Naive thymus-derived CD4-positive, alpha-beta T cell (primary cell): ENCODE data around the gene UNC45A. TPM values are rescaled to one million over a fixed set of nuclear protein-coding genes. Genes with fewer than 3 reads are reported as not detected.
A peak's percentile ranks its signal among the peaks of the same experiment; 100 is the strongest.

Experiments used
- ATAC-seq: fragments of 150-1000 bp; cut with Tn5 transposase; 2 replicates; pipeline ENCODE4 v1.10.0; 2021; ENCODE audit warnings: mild to moderate bottlenecking, moderate library complexity
- CTCF ChIA-PET: fragments of 350-600 bp; sonication (Branson Sonifier 250); formaldehyde crosslinking; loops from one replicate; lab custom pipeline; 2021; ENCODE audit warnings: antibody characterized with exemption; lab: Charles Lee
- POLR2A ChIA-PET: fragments of 350-600 bp; sonication (Branson Sonifier 250); formaldehyde crosslinking; loops from one replicate; lab custom pipeline; 2021; ENCODE audit warnings: antibody characterized with exemption, inconsistent platforms; lab: Charles Lee
- DNase-seq, 9 donors: peaks; one replicate each; pipeline versions ENCODE4 v3.0.0 to v3.0.0-alpha.2; 2020 to 2022; ENCODE audit warnings: mixed read lengths in 1 of 9
- H3K27ac ChIP-seq: one replicate; pipeline ENCODE4 v1.7.0; 2013; ENCODE audit warnings: mild to moderate bottlenecking, low read depth, low read length, moderate library complexity
- H3K27me3 ChIP-seq, 2 donors: one replicate each; pipeline ENCODE4 v1.7.0; 2013; ENCODE audit warnings: low read length in 2 of 2, mild to moderate bottlenecking in 2 of 2, moderate library complexity in 2 of 2; ENCODE audit not compliant: control insufficient read depth in 2 of 2, insufficient read depth in 2 of 2
- H3K36me3 ChIP-seq, 3 experiments: 1 replicate in 2 of 3; 2 replicates in 1 of 3; pipeline ENCODE4 v1.7.0; 2013; ENCODE audit warnings: low read length in 3 of 3, mild to moderate bottlenecking in 3 of 3, moderate library complexity in 1 of 3; ENCODE audit not compliant: insufficient read depth in 3 of 3, control insufficient read depth in 2 of 3
- H3K4me1 ChIP-seq, 2 donors: one replicate each; pipeline ENCODE4 v1.7.0; 2013; ENCODE audit warnings: low read length in 2 of 2, mild to moderate bottlenecking in 2 of 2, moderate library complexity in 1 of 2; ENCODE audit not compliant: control insufficient read depth in 2 of 2, insufficient read depth in 2 of 2
- H3K4me3 ChIP-seq: 2 replicates; pipeline ENCODE4 v1.7.0; 2013; ENCODE audit warnings: mild to moderate bottlenecking, low read length
- H3K9me3 ChIP-seq, 3 experiments: 1 replicate in 2 of 3; 2 replicates in 1 of 3; pipeline ENCODE4 v1.7.0; 2013; ENCODE audit warnings: low read length in 3 of 3; ENCODE audit not compliant: control insufficient read depth in 2 of 3
- H3K27ac Mint-ChIP-seq, 9 donors: one replicate each; pipeline ENCODE4 v1.8.0; 2020 to 2022; ENCODE audit warnings: mixed read lengths in 9 of 9, mild to moderate bottlenecking in 8 of 9, moderate library complexity in 5 of 9, inconsistent platforms in 2 of 9
- H3K27me3 Mint-ChIP-seq, 5 donors: one replicate each; pipeline ENCODE4 v1.8.0; 2021 to 2022; ENCODE audit warnings: mixed read lengths in 5 of 5, mild to moderate bottlenecking in 1 of 5
- H3K36me3 Mint-ChIP-seq, 5 donors: one replicate each; pipeline ENCODE4 v1.8.0; 2020 to 2022; ENCODE audit warnings: mixed read lengths in 5 of 5, mild to moderate bottlenecking in 3 of 5, inconsistent platforms in 1 of 5
- H3K4me1 Mint-ChIP-seq, 7 donors: one replicate each; pipeline ENCODE4 v1.8.0; 2020 to 2022; ENCODE audit warnings: mixed read lengths in 7 of 7, mild to moderate bottlenecking in 3 of 7, inconsistent platforms in 1 of 7
- H3K4me3 Mint-ChIP-seq, 10 donors: one replicate each; pipeline ENCODE4 v1.8.0; 2020 to 2022; ENCODE audit warnings: mild to moderate bottlenecking in 10 of 10, mixed read lengths in 10 of 10, moderate library complexity in 6 of 10, inconsistent platforms in 2 of 10
- H3K9me3 Mint-ChIP-seq, 11 donors: one replicate each; pipeline ENCODE4 v1.8.0; 2020 to 2022; ENCODE audit warnings: mixed read lengths in 11 of 11, mild to moderate bottlenecking in 4 of 11, inconsistent platforms in 1 of 11, moderate library complexity in 1 of 11
- intact Hi-C, 2 donors: fragments of 100-400 bp; cut with micrococcal nuclease; formaldehyde crosslinking; loops; one replicate each; pipeline ENCODE4 v1.15.1; 2023
- polyA plus RNA-seq, 2 donors: library from polyadenylated mRNA; unstranded; fragments of 300-500 nt; fragmentation: Illumina TruSeq; gene quantifications; one replicate each; pipeline ENCODE4 v1.2.3, GENCODE V29; 2021
- total RNA-seq, 6 experiments: library from RNA in 5 of 6; stranded (reverse) in 5 of 6; gene quantifications; 1 replicate in 5 of 6; 2 replicates in 1 of 6; pipeline ENCODE4 v1.2.3 and lab custom pipeline; 2021 to 2026

The UNC45A gene
- total and polyA plus RNA-seq, 7 experiments from 2014 or later: 34.2 to 75.1 (median 62.0) TPM

DNA sequence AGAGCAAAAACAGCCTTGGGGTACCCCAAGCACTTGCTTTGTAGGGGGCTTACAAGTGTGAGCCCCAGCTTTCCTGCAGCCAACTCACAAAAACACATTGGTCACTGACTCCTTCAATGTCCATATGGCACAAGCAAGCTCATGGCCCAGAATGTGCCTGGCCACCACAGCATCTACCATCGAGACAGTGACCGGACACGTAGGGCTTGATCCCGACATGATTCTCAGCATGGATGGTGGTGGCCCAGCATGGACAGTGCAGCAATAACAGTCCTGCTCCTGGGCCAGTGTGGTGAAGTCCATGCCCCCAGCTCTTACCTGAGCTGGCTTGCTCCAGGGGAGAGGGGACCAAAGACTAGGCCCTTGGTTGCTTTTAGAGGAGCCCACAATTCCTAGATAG, 6.0 kb downstream of the UNC45A start:
- DNase-seq (no peak), ATAC-seq (no peak)
- H3K27ac Mint-ChIP-seq: no peak overlapping the region
- no peak overlapping the region for H3K27ac ChIP-seq
- no peaks in the 10 kb centered on the region for H3K9me3 ChIP-seq
- H3K4me1 Mint-ChIP-seq: peaks cover 6 to 10% (median 9%) of the 10 kb centered on the region in 7 donors
- H3K4me1 ChIP-seq: peaks cover 5 to 6% of the 10 kb centered on the region in 2 donors
- ChIA-PET CTCF (no interaction called here), POLR2A (interaction anchor here (0.6 to 2.1 kb wide), 4 partner anchors 12 to 1353 kb away, joined by 3 to 6 read pairs (median 4); partner anchors contain the start of gene RCCD1)
- no peak overlapping the region for H3K4me3 ChIP-seq
- no peaks in the 10 kb centered on the region for H3K27me3 ChIP-seq
- peaks cover 25 to 68% (median 38%) of the 10 kb centered on the region in 3 experiments for H3K36me3 ChIP-seq
- H3K9me3 Mint-ChIP-seq: no peaks in the 10 kb centered on the region
- no peak overlapping the region for H3K4me3 Mint-ChIP-seq
- intact Hi-C loops: no loop called here
- H3K36me3 Mint-ChIP-seq: peaks cover 0 to 46% (median 15%) of the 10 kb centered on the region in 5 donors
- no peaks in the 10 kb centered on the region for H3K27me3 Mint-ChIP-seq

GRCh38 chr15:90942354-90943120, 7.5 kb downstream of the UNC45A start:
- H3K27me3 Mint-ChIP-seq: no peaks in the 10 kb centered on the region
- peak overlapping the region in 1 of 9 donors; percentile 30 for H3K27ac Mint-ChIP-seq
- intact Hi-C loops: no loop called here
- ATAC-seq (no peak), DNase-seq (no peak)
- H3K4me3 Mint-ChIP-seq: no peak overlapping the region
- Histone ChIP-seq H3K36me3 (peaks cover 25 to 83% (median 38%) of the 10 kb centered on the region in 3 experiments), H3K27ac (no peak overlapping the region), H3K4me3 (no peak overlapping the region), H3K27me3 (no peaks in the 10 kb centered on the region), H3K9me3 (no peaks in the 10 kb centered on the region), H3K4me1 (no peaks in the 10 kb centered on the region)
- H3K36me3 Mint-ChIP-seq: peaks cover 0 to 45% (median 14%) of the 10 kb centered on the region in 5 donors
- CTCF ChIA-PET: interaction anchor here (1.2 to 2.3 kb wide), 2 partner anchors 8 to 16 kb away, joined by 3 to 10 read pairs; partner anchors contain the start of gene UNC45A
- no peaks in the 10 kb centered on the region for H3K4me1 Mint-ChIP-seq
- H3K9me3 Mint-ChIP-seq: no peaks in the 10 kb centered on the region
- POLR2A ChIA-PET: interaction anchor here (1.0 to 2.1 kb wide), 3 partner anchors 11 to 13 kb away, joined by 3 to 6 read pairs (median 4); partner anchors contain the start of gene RCCD1

DNA sequence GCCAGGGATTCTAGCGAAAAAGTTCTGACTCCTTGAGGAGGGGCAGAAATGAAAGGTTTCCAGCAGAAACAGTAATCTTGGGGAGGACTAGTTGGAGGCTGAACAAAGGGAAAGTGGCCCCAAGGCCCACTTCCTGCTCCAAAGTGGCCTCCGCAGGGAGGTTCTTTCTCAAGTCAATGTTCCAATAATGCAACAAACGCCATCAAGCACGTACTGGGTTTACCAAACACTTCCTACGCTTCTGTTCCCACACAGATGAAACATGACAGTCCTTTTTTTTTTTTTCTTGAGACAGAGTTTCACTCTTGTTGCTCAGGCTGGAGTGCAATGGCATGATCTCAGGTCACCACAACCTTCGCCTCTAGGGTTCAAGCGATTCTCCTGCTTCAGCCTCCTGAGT, 10.0 kb downstream of the UNC45A start:
- intact Hi-C loops: no loop called here
- no peak for ATAC-seq
- no peaks in the 10 kb centered on the region for H3K27me3 ChIP-seq
- H3K4me1 ChIP-seq: no peaks in the 10 kb centered on the region
- Mint-ChIP-seq H3K27me3 (no peaks in the 10 kb centered on the region), H3K9me3 (no peaks in the 10 kb centered on the region), H3K4me3 (no peak overlapping the region), H3K27ac (peak overlapping the region in 2 of 9 donors; percentile 25 to 51), H3K4me1 (peaks cover 0 to 2% (median 0%) of the 10 kb centered on the region in 7 donors), H3K36me3 (peaks cover 0 to 49% (median 11%) of the 10 kb centered on the region in 5 donors)
- ChIA-PET CTCF (interaction anchor here (0.6 to 2.3 kb wide), 2 partner anchors 11 to 50 kb away, joined by 3 to 10 read pairs; partner anchors contain the start of gene UNC45A), POLR2A (no interaction called here)
- H3K4me3 ChIP-seq: no peak overlapping the region
- H3K27ac ChIP-seq: no peak overlapping the region
- H3K9me3 ChIP-seq: no peaks in the 10 kb centered on the region
- peaks cover 18 to 94% (median 33%) of the 10 kb centered on the region in 3 experiments for H3K36me3 ChIP-seq
- DNase-seq: no peak

GRCh38 chr15:90946538-90946937, 11.5 kb downstream of the UNC45A start:
- DNase-seq (no peak), ATAC-seq (no peak)
- Mint-ChIP-seq H3K27ac (no peak overlapping the region), H3K4me1 (peaks cover 0 to 2% (median 0%) of the 10 kb centered on the region in 7 donors), H3K36me3 (peaks cover 0 to 42% (median 5%) of the 10 kb centered on the region in 5 donors), H3K4me3 (no peak overlapping the region), H3K9me3 (no peaks in the 10 kb centered on the region), H3K27me3 (no peaks in the 10 kb centered on the region)
- Histone ChIP-seq H3K27ac (no peak overlapping the region), H3K27me3 (no peaks in the 10 kb centered on the region), H3K4me3 (no peak overlapping the region), H3K4me1 (no peaks in the 10 kb centered on the region), H3K36me3 (peaks cover 16 to 94% (median 19%) of the 10 kb centered on the region in 3 experiments), H3K9me3 (no peaks in the 10 kb centered on the region)
- intact Hi-C loops: no loop called here
- CTCF ChIA-PET: interaction anchor here (0.7 to 2.1 kb wide), 2 partner anchors 12 to 1630 kb away, joined by 4 to 7 read pairs; partner anchors contain the start of gene UNC45A
- POLR2A ChIA-PET: interaction anchor here (1.0 to 1.4 kb wide), 3 partner anchors 8 to 14 kb away, joined by 3 to 4 read pairs (median 4); partner anchors contain the start of genes HDDC3, RCCD1 and UNC45A

DNA sequence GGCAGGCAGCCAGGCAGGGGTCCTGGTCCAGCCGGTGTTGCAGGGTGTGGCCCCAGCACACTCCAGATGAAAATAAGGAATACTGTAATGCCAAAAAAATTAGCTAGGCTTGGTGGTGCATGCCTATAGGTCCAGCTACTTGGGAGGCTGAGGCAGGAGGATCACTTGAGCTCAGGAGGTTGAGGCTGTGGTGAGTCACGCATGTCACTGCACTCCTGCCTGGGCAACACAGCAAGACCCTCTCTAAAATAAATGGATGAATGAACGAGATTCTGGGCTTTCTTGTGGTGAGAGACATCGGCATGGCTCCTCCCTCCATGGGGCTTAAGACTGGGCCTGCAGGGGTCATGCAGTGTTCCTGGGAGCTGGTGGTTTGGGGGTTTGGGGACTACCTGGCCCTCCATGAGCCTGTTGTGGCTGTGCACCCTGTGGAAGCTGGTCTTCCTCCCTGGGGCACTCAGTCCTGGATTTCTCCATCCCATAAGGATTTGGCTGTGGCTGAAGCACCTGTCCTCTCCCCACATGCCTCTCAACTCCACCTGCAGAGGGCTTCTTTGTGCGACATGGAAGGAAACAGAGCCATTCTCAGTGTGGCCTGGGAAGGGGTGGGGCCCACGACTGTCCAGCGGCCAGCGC, 12.0 kb downstream of the UNC45A start:
- intact Hi-C loops: no loop called here
- H3K36me3 Mint-ChIP-seq: peaks cover 0 to 46% (median 5%) of the 10 kb centered on the region in 5 donors
- peaks cover 13 to 94% (median 16%) of the 10 kb centered on the region in 3 experiments for H3K36me3 ChIP-seq

More for the DNA sequence above, 12.0 kb downstream of the UNC45A start:
- Mint-ChIP-seq H3K4me1 (peaks cover 0 to 2% (median 0%) of the 10 kb centered on the region in 7 donors), H3K27ac (no peak overlapping the region), H3K4me3 (no peak overlapping the region), H3K27me3 (no peaks in the 10 kb centered on the region), H3K9me3 (no peaks in the 10 kb centered on the region)
- Histone ChIP-seq H3K27me3 (no peaks in the 10 kb centered on the region), H3K4me3 (no peak overlapping the region), H3K4me1 (no peaks in the 10 kb centered on the region), H3K9me3 (no peaks in the 10 kb centered on the region), H3K27ac (no peak overlapping the region)
- DNase-seq (no peak), ATAC-seq (no peak)
- POLR2A ChIA-PET: interaction anchor here (1.0 to 1.4 kb wide), 3 partner anchors 8 to 14 kb away, joined by 3 to 4 read pairs (median 4); partner anchors contain the start of genes HDDC3, RCCD1 and UNC45A
- CTCF ChIA-PET: interaction anchor here (2.1 kb wide), 1 partner anchor 12 kb away, joined by 7 read pairs; the partner anchor contains the start of gene UNC45A
